Mucosa of descending colon (tissue), 3 donors: ENCODE measurements around the gene HILPDA. TPM values are rescaled to one million over a fixed set of nuclear protein-coding genes. Genes with fewer than 3 reads are reported as not detected.
"Not testable (repeated sequence)": the region's sequence is repeated elsewhere in the genome, so short reads cannot be mapped to it uniquely, and the experiment has no call there.

Experiments
- ATAC-seq: fragments of 200-7000 bp; cut with Tn5 transposase; one replicate; pipeline ENCODE4 v1.9.1; 2020; ENCODE audit warnings: mild to moderate bottlenecking, moderate library complexity
- DNase-seq, 3 donors: peaks; one replicate each; pipeline ENCODE4 v3.0.0-alpha.2; 2020
- H3K36me3 ChIP-seq: fragments of 200-600 bp; one replicate; pipeline ENCODE4 v1.8.0; 2021; ENCODE audit warnings: low read depth, mild to moderate bottlenecking
- H3K4me1 ChIP-seq: fragments of 200-600 bp; one replicate; pipeline ENCODE4 v1.8.0; 2021; ENCODE audit warnings: low read depth, mild to moderate bottlenecking
- H3K4me3 ChIP-seq: fragments of 200-600 bp; one replicate; pipeline ENCODE4 v1.8.0; 2021; ENCODE audit warnings: mild to moderate bottlenecking
- H3K9me3 ChIP-seq: fragments of 200-600 bp; one replicate; pipeline ENCODE4 v1.8.0; 2021; ENCODE audit warnings: mild to moderate bottlenecking
- intact Hi-C, 2 donors: fragments of 100-400 bp; cut with DNase I in 1 of 2; cut with micrococcal nuclease in 1 of 2; formaldehyde crosslinking; loops; one replicate each; pipeline versions ENCODE4 v1.11.0 to v1.11.1; 2022; cut with DNase I, micrococcal nuclease
- total RNA-seq, 3 donors: library from RNA; stranded (reverse); fragmentation: NEBNext Ultra II Directional in 2 of 3; extraction: Animal tissue kit (Norgen Biotek cat#: 25700) in 2 of 3; gene quantifications; one replicate each; pipeline versions ENCODE4 v1.2.1 to v1.2.4, GENCODE V29; 2021 to 2023
- TF ChIP-seq, protein P1 (sequence below): fragments of 200-600 bp; IDR thresholded peaks from one replicate; pipeline ENCODE4 v1.8.0; 2022; ENCODE audit warnings: antibody characterized with exemption, mild to moderate bottlenecking
- donor health status: DM: no; HTN: no; CAD: no; lungs with moderate emphysema.
- donor health status: DM: no; HTN: no; CAD: no.
- donor health status: DM: no; HTN: yes; CAD: no.

Gene HILPDA
- total RNA-seq, 3 donors from 2014 or later = 5.8 to 9.8 (median 6.6) TPM

DNA sequence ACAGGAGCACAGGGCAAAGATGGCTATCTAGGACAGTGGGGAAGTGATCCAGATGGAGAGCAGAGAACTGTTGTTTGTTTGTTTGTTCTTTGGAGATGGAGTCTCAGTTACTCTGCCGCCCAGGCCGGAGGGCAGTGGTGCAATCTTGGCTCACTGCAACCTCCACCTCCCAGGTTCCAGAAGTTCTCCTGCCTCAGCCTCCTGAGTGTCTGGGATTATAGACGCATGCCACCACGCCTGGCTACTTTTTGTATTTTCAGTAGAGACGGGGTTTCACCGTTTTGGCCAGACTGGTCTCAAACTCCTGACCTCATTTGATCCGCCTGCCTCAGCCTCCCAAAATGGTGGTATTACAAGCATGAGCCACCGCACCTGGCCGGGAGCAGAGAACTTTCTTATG is 41.7 kb downstream of the HILPDA start:
- no peak for ATAC-seq
- Histone ChIP-seq H3K4me3 (no peak overlapping the region), H3K4me1 (no peaks in the 10 kb centered on the region), H3K36me3 (peaks cover 3% of the 10 kb centered on the region), H3K9me3 (no peaks in the 10 kb centered on the region)
- intact Hi-C loops = no loop called here
- TF ChIP-seq, protein P1, sequence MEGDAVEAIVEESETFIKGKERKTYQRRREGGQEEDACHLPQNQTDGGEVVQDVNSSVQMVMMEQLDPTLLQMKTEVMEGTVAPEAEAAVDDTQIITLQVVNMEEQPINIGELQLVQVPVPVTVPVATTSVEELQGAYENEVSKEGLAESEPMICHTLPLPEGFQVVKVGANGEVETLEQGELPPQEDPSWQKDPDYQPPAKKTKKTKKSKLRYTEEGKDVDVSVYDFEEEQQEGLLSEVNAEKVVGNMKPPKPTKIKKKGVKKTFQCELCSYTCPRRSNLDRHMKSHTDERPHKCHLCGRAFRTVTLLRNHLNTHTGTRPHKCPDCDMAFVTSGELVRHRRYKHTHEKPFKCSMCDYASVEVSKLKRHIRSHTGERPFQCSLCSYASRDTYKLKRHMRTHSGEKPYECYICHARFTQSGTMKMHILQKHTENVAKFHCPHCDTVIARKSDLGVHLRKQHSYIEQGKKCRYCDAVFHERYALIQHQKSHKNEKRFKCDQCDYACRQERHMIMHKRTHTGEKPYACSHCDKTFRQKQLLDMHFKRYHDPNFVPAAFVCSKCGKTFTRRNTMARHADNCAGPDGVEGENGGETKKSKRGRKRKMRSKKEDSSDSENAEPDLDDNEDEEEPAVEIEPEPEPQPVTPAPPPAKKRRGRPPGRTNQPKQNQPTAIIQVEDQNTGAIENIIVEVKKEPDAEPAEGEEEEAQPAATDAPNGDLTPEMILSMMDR = no peak
- DNase-seq = no peak

DNA sequence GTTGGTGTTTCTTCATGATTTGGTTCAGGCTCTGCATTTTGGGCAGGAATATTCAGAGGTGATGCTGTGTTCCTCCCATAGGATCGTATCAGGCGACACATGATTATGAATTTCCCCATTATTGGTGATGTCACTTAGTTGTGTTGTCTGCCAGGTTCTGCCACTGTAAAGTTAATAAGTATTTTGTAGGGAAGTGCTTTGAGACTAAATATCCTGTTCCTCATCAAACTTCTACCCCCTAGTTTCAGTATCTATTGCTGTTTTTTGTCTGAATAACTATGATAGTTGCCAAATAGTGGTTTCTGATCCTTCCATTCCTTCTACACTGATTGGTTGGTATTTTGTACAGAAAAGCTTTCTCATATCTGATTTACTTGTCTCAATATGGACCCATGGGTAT is 49.7 kb downstream of the HILPDA start:
- H3K4me1 ChIP-seq, intact Hi-C loops, H3K9me3 ChIP-seq, H3K36me3 ChIP-seq, DNase-seq, ATAC-seq, H3K4me3 ChIP-seq: not testable (repeated sequence)

DNA sequence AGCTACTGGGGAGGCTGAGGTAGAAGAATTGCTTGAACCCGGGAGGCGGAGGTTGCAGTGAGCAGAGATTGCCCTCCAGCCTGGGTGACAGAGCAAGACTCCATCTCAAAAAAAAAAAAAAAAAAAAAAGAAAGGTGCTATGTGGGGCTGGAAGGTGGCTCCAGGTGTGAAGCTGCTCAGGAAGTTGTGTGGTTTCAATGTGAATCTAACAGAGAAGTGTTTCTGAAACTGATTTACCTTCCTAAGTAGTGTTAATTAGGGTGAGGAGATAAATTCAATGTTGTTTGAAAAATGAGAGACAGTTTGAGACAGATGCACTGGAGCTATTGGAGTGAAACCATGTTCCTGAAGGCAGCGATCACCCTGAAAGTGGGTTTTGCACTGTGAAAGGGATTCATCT is 51.1 kb downstream of the HILPDA start:
- H3K4me3 ChIP-seq, H3K4me1 ChIP-seq, DNase-seq, intact Hi-C loops, H3K36me3 ChIP-seq, H3K9me3 ChIP-seq: not testable (repeated sequence)
- peak; percentile 54 for ATAC-seq

DNA sequence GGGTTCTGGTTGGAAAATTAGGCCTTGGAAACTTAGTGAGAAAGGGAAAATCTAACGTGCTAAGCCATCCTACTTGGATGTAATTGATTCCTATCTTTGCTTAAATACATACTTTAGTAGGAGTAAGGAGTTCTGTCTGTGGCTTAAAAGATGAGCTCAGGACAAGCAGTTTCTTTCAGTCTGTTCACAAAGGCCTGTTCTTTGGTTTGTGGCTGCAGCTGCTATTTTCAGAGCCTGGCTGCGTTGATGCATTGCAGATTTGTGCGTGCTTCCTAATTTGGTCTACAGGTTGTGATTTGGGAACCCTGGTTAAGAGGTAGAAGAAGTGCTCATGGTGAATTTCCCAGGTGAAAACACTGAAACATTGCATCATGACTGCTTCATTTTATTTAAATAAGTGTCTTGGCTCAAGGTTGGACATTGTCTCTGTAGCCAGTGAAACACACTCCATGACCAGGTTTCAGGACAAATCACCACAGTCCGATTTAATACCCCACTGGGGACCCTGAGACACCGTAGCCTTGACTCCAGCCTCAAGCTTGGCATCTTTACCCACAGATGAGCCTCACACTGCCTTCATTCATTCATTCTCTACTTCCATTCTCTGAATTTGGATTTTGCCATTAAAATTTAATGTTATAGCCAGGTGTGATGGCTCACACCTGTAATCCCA is 51.8 kb downstream of the HILPDA start:
- H3K4me1 ChIP-seq, H3K36me3 ChIP-seq, H3K9me3 ChIP-seq, H3K4me3 ChIP-seq, DNase-seq, intact Hi-C loops: not testable (repeated sequence)
- ATAC-seq = peak; percentile 19

Other genes starting within 250 kb of the HILPDA start
- gene LEP, start 214.6 kb upstream of the HILPDA start, total RNA-seq = under 1 TPM in 2 of 3 donors, not detected in 1; 0.09 to 0.22 TPM
- 10 to 100 TPM; 23.6 to 34.3 (median 27.1) TPM for gene RBM28, start 112.0 kb upstream of the HILPDA start, total RNA-seq
- 1 to 10 TPM in 1 of 3 donors, under 1 TPM in 1, not detected in 1; 0.43 to 3.1 TPM for gene PRRT4, start 94.2 kb upstream of the HILPDA start, total RNA-seq
- 10 to 100 TPM; 21.3 to 37.0 (median 35.5) TPM for gene IMPDH1, start 45.9 kb upstream of the HILPDA start, total RNA-seq
- 10 to 100 TPM; 24.1 to 29.4 (median 28.4) TPM for gene METTL2B, start 20.9 kb downstream of the HILPDA start, total RNA-seq
- 1 to 10 TPM; 1.3 to 4.5 (median 1.9) TPM for gene GARIN1A, start 216.4 kb downstream of the HILPDA start, total RNA-seq